ENCODE data around the gene MIER1.

The MIER1 gene

GRCh38 chr1:67020304-67020703 is 95.5 kb downstream of the MIER1 start:
- no peak overlapping the region for H3K4me3 ChIP-seq (ENCODE audit: insufficient read depth, low read length, poor library complexity, severe bottlenecking)
- no peak overlapping the region for H3K27ac ChIP-seq (ENCODE audit: low read depth, low read length)
- no peaks in the 10 kb centered on the region for H3K79me2 ChIP-seq (ENCODE audit: insufficient read depth, low read length)
- peaks cover 10% of the 10 kb centered on the region for H3K36me3 ChIP-seq (ENCODE audit: low read length)
- H2AFZ ChIP-seq (ENCODE audit: low read depth, low read length, severe bottlenecking) = no peak overlapping the region
- no peaks in the 10 kb centered on the region for H3K27me3 ChIP-seq (ENCODE audit: low read length)
- no peaks in the 10 kb centered on the region for H3K9me3 ChIP-seq (ENCODE audit: insufficient read depth, low read length)
- no peak overlapping the region for H3K9ac ChIP-seq (ENCODE audit: low read length)
- H3K9me2 ChIP-seq (replicated peaks; ENCODE audit: insufficient read depth, low read length) = no peaks in the 10 kb centered on the region
- no peak overlapping the region for H3K4me2 ChIP-seq (ENCODE audit: low read depth, low read length, poor library complexity, severe bottlenecking)
- no peaks in the 10 kb centered on the region for H4K20me1 ChIP-seq (ENCODE audit: low read depth, low read length)
- no peak for TF ChIP-seq CTCF (IDR thresholded peaks at IDR 0.05; ENCODE audit: insufficient read depth, low read length, poor library complexity, severe bottlenecking)
- no peak for TF ChIP-seq EZH2phosphoT487 (conservative IDR thresholded peaks at IDR 0.05; ENCODE audit: low read length)
- no peaks in the 10 kb centered on the region for H3F3A ChIP-seq (ENCODE audit: insufficient read depth)

DNA sequence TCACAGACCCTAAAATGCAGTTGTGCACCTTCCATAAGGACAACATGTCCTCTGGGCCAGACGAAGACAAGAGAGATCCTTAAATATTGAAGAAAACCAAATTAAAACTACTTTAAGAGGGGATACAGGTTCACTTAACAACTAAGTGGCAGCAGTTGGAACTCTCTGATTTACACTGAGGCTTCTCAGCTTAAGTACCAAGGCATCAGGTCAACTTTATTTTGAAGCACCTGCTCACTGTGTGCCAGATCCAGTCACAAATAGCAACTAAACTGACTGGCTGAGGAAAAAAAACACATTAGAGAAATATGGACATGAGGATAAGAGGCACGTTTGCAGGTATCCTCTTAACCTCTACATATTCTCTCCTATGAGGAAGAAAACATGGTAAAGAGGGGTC is 96.0 kb downstream of the MIER1 start:
- H3K79me2 ChIP-seq (ENCODE audit: insufficient read depth, low read length) = no peaks in the 10 kb centered on the region
- H3K36me3 ChIP-seq (ENCODE audit: low read length) = peaks cover 10% of the 10 kb centered on the region
- H3K9ac ChIP-seq (ENCODE audit: low read length) = no peak overlapping the region
- no peaks in the 10 kb centered on the region for H3K27me3 ChIP-seq (ENCODE audit: low read length)
- no peaks in the 10 kb centered on the region for H3F3A ChIP-seq (ENCODE audit: insufficient read depth)
- H3K9me2 ChIP-seq (replicated peaks; ENCODE audit: insufficient read depth, low read length) = no peaks in the 10 kb centered on the region
- H3K27ac ChIP-seq (ENCODE audit: low read depth, low read length) = no peak overlapping the region
- no peak overlapping the region for H3K4me3 ChIP-seq (ENCODE audit: insufficient read depth, low read length, poor library complexity, severe bottlenecking)
- no peak overlapping the region for H3K4me2 ChIP-seq (ENCODE audit: low read depth, low read length, poor library complexity, severe bottlenecking)
- no peaks in the 10 kb centered on the region for H4K20me1 ChIP-seq (ENCODE audit: low read depth, low read length)
- no peak for TF ChIP-seq EZH2phosphoT487 (conservative IDR thresholded peaks at IDR 0.05; ENCODE audit: low read length)
- no peaks in the 10 kb centered on the region for H3K9me3 ChIP-seq (ENCODE audit: insufficient read depth, low read length)
- no peak overlapping the region for H2AFZ ChIP-seq (ENCODE audit: low read depth, low read length, severe bottlenecking)

GRCh38 chr1:67029472-67029871 is 104.7 kb downstream of the MIER1 start:
- H3K9ac ChIP-seq (ENCODE audit: low read length) = no peak overlapping the region
- H4K20me1 ChIP-seq (ENCODE audit: low read depth, low read length) = no peaks in the 10 kb centered on the region
- no peaks in the 10 kb centered on the region for H3K9me3 ChIP-seq (ENCODE audit: insufficient read depth, low read length)
- no peaks in the 10 kb centered on the region; the same call in 1 of the 2 replicates for H3K36me3 ChIP-seq (ENCODE audit: low read length)
- no peak overlapping the region for H3K4me2 ChIP-seq (ENCODE audit: low read depth, low read length, poor library complexity, severe bottlenecking)
- H3F3A ChIP-seq (ENCODE audit: insufficient read depth) = no peaks in the 10 kb centered on the region
- TF ChIP-seq CTCF (IDR thresholded peaks at IDR 0.05; ENCODE audit: insufficient read depth, low read length, poor library complexity, severe bottlenecking) (no peak), EZH2phosphoT487 (conservative IDR thresholded peaks at IDR 0.05; ENCODE audit: low read length) (no peak)
- H3K79me2 ChIP-seq (ENCODE audit: insufficient read depth, low read length) = no peaks in the 10 kb centered on the region
- no peaks in the 10 kb centered on the region for H3K27me3 ChIP-seq (ENCODE audit: low read length)
- H3K27ac ChIP-seq (ENCODE audit: low read depth, low read length) = no peak overlapping the region
- no peaks in the 10 kb centered on the region for H3K9me2 ChIP-seq (replicated peaks; ENCODE audit: insufficient read depth, low read length)
- H2AFZ ChIP-seq (ENCODE audit: low read depth, low read length, severe bottlenecking) = no peak overlapping the region
- no peak overlapping the region for H3K4me3 ChIP-seq (ENCODE audit: insufficient read depth, low read length, poor library complexity, severe bottlenecking)

GRCh38 chr1:67031121-67031858 is 106.5 kb downstream of the MIER1 start:
- no peak overlapping the region for H2AFZ ChIP-seq (ENCODE audit: low read depth, low read length, severe bottlenecking)
- H3K36me3 ChIP-seq (ENCODE audit: low read length) = peaks cover 1% of the 10 kb centered on the region
- no peak overlapping the region for H3K27ac ChIP-seq (ENCODE audit: low read depth, low read length)
- H4K20me1 ChIP-seq (ENCODE audit: low read depth, low read length) = no peaks in the 10 kb centered on the region
- no peak overlapping the region for H3K4me2 ChIP-seq (ENCODE audit: low read depth, low read length, poor library complexity, severe bottlenecking)
- H3F3A ChIP-seq (ENCODE audit: insufficient read depth) = no peaks in the 10 kb centered on the region
- no peak overlapping the region for H3K9ac ChIP-seq (ENCODE audit: low read length)
- no peaks in the 10 kb centered on the region for H3K9me2 ChIP-seq (replicated peaks; ENCODE audit: insufficient read depth, low read length)
- H3K4me3 ChIP-seq (ENCODE audit: insufficient read depth, low read length, poor library complexity, severe bottlenecking) = no peak overlapping the region
- TF ChIP-seq CTCF (IDR thresholded peaks at IDR 0.05; ENCODE audit: insufficient read depth, low read length, poor library complexity, severe bottlenecking) (no peak), EZH2phosphoT487 (conservative IDR thresholded peaks at IDR 0.05; ENCODE audit: low read length) (no peak)
- H3K9me3 ChIP-seq (ENCODE audit: insufficient read depth, low read length) = no peaks in the 10 kb centered on the region
- no peaks in the 10 kb centered on the region for H3K79me2 ChIP-seq (ENCODE audit: insufficient read depth, low read length)
- H3K27me3 ChIP-seq (ENCODE audit: low read length) = no peaks in the 10 kb centered on the region

All from SU-DHL-6 (cell line).